Measurements from ENCODE around the gene MUSK.

DNA sequence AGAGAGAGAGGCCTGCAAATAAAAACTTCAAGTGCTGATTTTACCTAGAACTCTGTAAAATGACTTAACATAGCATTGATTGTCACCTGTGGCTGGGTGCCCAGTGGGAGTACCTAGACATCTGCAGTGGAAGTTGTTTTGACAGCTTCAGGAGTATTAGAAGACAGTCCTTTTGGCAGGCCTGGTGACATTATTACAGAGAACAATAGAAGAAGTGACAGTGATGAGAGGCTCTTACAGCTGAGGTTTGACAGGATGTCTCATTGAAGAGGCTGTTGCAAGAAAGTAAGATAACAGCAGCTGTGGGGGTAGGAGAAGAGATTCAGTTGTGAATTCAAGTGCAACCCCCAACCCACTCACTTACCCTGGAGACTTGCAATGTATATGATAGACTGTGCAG lies 27.9 kb upstream of the MUSK start:
- TF ChIP-seq CTCF (IDR thresholded peaks at IDR 0.05), result no peak
- TF ChIP-seq POLR2A (IDR thresholded peaks at IDR 0.05), result no peak
- no peak for TF ChIP-seq POLR2AphosphoS5 (IDR thresholded peaks at IDR 0.05)
